ENCODE results near the gene EEF1AKMT1.

DNA sequence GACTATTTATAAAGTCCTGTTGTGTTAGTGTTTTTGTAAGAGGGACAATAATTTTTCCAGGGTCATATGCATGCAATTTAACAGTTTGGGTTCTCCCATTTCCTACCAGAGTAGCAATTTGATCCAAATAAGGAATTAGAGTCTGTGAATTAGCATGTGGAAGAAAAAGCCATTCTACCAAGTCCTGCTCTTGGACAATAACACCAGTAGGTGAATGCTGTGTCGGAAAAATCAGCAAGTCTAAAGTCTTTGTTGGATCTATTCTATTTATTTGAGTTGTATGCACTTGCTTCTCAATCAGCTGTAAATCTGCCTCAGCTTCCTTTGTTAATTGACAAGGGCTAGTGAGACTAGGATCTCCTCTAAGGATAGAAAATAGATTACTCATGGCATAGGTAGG, 91.7 kb downstream of the EEF1AKMT1 start:
- TF ChIP-seq, protein P1, sequence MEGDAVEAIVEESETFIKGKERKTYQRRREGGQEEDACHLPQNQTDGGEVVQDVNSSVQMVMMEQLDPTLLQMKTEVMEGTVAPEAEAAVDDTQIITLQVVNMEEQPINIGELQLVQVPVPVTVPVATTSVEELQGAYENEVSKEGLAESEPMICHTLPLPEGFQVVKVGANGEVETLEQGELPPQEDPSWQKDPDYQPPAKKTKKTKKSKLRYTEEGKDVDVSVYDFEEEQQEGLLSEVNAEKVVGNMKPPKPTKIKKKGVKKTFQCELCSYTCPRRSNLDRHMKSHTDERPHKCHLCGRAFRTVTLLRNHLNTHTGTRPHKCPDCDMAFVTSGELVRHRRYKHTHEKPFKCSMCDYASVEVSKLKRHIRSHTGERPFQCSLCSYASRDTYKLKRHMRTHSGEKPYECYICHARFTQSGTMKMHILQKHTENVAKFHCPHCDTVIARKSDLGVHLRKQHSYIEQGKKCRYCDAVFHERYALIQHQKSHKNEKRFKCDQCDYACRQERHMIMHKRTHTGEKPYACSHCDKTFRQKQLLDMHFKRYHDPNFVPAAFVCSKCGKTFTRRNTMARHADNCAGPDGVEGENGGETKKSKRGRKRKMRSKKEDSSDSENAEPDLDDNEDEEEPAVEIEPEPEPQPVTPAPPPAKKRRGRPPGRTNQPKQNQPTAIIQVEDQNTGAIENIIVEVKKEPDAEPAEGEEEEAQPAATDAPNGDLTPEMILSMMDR (IDR thresholded peaks at IDR 0.05; ENCODE audit: insufficient read depth, low read length, poor library complexity, severe bottlenecking), result no peak
- TF ChIP-seq EZH2phosphoT487 (conservative IDR thresholded peaks at IDR 0.05; ENCODE audit: low read length), result no peak

Measured in SU-DHL-6 (cell line).